GM13976 (cell line): Measurements from ENCODE around the gene RPL23.
A peak's percentile ranks its signal among the peaks of the same experiment; 100 is the strongest.

ENCODE experiments used
- DNase-seq: peaks from one replicate; pipeline ENCODE4 v3.0.0; 2012; ENCODE audit warnings: low spot score
- in situ Hi-C: fragments of 300-500 bp; cut with MboI; formaldehyde crosslinking; loops from one replicate; pipeline ENCODE4 v1.12.0; 2022; ENCODE audit warnings: low sequenced_read_pairs, mixed read lengths, inconsistent platforms; ENCODE audit not compliant: unreplicated experiment
- TF ChIP-seq, protein P1 (sequence below): IDR thresholded peaks from 2 replicates; pipeline ENCODE4 v1.5.1; 2012; ENCODE audit warnings: borderline replicate concordance, mild to moderate bottlenecking; ENCODE audit not compliant: insufficient read depth; ENCODE audit errors: extremely low read depth, missing control alignments, control extremely low read depth

Gene RPL23

DNA sequence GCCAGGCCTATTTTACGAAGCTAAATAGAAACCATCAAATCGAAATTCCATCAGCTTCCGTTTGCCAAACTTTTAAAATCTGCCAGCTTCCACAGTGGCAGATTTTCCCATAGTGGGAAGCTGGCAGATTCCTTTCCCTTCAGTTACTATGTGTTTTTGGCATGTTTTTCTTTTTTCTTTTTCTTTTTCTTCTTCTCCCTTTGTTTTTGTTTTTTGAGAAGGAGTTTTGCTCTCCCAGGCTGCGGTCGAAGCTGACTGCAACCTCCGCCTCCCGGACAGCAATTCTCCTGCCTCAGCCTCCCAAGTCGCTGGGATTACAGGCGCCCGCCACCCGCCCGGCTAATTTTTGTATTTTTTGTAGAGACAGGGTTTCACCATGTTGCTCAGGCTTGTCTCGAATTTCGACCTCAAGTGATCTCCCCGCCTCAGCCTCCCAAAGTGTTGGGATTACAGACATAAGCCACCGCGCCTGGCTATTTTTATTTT, 27.7 kb downstream of the RPL23 start:
- no peak for DNase-seq
- TF ChIP-seq, protein P1, sequence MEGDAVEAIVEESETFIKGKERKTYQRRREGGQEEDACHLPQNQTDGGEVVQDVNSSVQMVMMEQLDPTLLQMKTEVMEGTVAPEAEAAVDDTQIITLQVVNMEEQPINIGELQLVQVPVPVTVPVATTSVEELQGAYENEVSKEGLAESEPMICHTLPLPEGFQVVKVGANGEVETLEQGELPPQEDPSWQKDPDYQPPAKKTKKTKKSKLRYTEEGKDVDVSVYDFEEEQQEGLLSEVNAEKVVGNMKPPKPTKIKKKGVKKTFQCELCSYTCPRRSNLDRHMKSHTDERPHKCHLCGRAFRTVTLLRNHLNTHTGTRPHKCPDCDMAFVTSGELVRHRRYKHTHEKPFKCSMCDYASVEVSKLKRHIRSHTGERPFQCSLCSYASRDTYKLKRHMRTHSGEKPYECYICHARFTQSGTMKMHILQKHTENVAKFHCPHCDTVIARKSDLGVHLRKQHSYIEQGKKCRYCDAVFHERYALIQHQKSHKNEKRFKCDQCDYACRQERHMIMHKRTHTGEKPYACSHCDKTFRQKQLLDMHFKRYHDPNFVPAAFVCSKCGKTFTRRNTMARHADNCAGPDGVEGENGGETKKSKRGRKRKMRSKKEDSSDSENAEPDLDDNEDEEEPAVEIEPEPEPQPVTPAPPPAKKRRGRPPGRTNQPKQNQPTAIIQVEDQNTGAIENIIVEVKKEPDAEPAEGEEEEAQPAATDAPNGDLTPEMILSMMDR = no peak
- in situ Hi-C loops = no loop called here

DNA sequence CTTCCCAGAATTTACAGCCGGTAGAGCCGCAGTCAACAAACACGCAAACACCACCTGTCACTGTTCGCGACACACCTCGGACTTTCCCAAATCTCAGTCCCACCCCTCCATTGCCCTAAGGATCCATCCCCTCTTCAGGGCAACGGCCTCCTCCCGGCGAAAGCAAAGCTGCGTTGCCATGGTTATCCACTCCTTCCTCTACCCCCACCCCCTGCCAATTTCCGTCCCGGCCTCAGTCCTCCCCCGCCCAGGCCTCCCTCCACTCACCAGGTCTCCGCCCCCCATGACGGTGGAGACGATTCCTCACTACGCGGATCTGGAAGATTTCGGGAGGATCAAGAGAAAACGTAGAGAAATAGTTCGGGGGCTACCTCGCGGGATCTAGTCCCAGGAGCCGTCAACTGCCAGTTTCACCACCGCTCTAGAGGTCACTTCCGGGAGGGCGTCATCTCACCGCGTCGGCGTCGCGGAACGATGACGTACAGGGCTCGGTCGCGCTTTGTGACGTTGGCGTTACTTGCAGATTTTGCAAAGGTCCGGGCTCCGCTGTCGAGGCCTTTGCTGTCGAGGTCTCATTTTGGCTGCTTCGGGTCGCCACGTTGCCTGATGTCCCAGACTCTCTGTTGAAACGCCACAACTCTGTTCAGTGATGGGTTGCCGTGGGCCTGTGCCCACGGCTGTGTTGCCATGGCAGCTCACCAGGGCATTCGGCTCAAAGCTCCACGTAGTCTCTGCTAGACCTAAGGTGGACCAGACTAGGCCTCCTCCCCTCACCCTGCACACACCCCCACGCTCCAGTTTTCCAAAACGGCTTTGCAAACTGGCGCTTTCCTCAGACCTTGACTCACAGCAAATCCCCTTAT, 28.4 kb downstream of the RPL23 start, which contains the start of gene CWC25:
CWC25 (minus strand) TSS at position 423 of the 863 bp plus-strand sequence; CDS start at position 285, 138 bp downstream.
- in situ Hi-C loops = no loop called here
- TF ChIP-seq, protein P1 = no peak
- DNase-seq = peak; percentile 96

DNA sequence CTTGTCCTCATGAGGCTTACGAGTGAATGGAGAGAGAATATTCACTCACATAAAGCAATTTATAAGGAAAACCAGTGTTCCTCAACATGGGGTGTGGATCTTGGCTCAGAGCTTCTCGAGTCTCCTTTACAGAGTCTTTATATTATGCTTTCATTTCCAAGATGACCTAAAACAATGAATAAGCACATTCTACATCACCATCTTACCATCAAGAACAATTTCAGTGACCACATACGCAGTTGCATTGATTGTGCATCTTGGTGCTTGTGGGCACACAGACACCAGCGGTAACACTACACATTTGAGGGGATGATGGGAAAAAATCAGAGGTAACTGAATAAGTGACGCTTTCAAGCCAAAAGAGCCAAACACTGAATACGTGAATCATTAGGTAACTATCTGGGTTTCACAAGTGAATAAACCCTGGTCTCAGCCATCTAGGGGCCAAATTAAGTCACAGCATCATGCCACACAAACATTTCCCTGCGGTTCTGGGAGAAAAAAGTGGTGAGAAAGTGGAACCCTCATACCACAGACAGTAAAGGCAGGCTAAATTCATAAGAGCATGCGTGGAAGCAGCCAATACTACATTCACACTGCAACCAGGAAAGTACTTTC, 37.8 kb downstream of the RPL23 start:
- TF ChIP-seq, protein P1 = no peak
- in situ Hi-C loops = no loop called here
- no peak for DNase-seq

DNA sequence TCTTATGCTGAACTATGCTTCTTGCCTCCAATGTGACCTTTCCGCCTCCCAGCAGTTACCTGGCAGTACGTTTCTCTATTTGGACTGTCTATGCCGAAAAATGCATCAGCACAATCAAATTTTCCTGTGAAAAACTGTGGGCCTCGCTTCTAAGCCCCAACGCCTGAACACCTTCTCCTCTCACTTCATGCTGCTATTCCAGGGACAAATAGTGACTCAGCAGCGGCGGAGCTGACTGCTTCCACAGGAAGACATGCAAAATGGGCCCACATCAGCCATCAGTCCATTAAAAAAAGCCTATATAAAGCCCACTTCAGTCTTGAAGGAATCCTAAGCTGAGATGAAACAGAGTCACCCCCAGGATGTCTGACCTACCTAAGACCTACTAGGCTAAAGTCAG, 43.7 kb downstream of the RPL23 start:
- DNase-seq = no peak
- TF ChIP-seq, protein P1 = no peak
- in situ Hi-C loops = no loop called here

DNA sequence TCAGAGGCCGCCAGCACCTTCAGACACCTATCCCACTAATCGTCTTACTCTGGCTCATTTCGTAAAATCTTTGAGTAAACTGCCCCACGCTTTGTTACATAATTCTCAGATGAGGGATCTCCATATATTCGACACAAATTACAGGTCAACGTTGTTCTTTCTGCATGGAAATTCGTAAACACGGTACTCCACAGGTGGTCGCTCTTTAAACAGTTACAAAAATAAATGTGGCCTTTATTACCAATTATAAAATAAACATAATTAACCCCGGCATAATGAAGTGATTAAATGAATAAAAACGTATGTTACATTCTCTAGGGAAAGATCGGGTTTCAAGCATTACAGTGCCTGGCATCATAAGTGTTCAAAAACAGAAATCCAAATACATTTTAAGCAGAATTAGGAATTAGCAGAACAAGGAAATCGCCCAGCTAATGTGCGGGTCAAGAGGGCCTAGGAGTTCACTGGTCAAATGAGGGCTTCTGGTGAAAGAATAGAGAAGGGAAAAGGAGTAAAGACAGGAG, 53.2 kb downstream of the RPL23 start:
- in situ Hi-C loops = no loop called here
- TF ChIP-seq, protein P1 = no peak
- DNase-seq = no peak

DNA sequence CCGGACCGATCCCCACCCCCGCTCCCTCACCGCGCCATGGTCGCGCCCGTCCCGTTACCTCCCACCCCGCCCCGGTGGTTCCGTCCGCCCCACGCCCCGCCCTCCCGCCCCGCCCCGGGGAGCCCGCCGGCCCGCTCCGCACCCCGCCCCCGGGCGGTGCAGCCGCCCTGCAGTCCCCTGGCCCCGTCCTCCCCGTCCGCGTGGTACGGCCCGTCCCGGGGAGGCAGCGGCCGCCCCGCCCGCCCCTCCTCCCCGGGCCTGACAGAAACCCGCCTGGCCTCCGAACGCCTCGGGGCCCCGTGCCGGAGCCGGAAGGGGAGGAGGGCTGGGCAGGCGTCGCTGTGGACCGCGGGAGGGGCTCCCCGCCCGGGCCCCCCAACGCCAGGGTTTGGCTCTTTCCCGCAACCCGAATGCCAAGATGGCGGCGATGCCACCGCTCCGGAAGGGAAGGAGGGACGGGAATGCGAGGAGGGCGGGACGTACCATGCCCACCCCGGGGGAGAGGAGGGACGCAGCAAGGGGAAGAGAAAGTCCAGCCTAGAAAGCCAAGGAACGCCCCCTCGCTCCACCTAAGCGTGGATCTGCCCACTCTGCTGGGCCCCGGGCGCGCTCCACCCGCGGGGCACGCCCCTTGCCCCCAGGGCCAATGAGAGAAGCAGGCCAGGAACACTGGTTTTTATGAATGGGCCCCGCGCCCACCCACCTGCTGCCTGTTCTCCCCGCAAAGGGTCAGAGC, 53.9 kb downstream of the RPL23 start, which contains the start of gene PIP4K2B:
PIP4K2B (minus strand) TSS at position 56 of the 736 bp plus-strand sequence. CDS start 132 bp downstream, outside the sequence.
- in situ Hi-C loops = no loop called here
- TF ChIP-seq, protein P1 = no peak

More for the DNA sequence above, 53.9 kb downstream of the RPL23 start, which contains the start of gene PIP4K2B:
- peak; percentile 96 for DNase-seq
